Measurements from ENCODE around the gene HSPA1L. TPM values are rescaled to one million over a fixed set of nuclear protein-coding genes. Genes with fewer than 3 reads are reported as not detected.

Gene HSPA1L
- total RNA-seq, 1 donor from 2014 or later = 0.46 TPM

GRCh38 chr6:31837369-31838113 lies 22.5 kb upstream of the HSPA1L start:
- Histone ChIP-seq H3K27me3 (ENCODE audit: control insufficient read depth, insufficient read depth, low read length) (no peaks in the 10 kb centered on the region), H3K36me3 (ENCODE audit: control insufficient read depth, insufficient read depth, low read length) (peaks cover 2% of the 10 kb centered on the region), H3K4me3 (ENCODE audit: low read depth, low read length) (peak overlapping the region; percentile 99)
- DNase-seq (ENCODE audit: low read depth) = no peak
- no peak for TF ChIP-seq CTCF (IDR thresholded peaks at IDR 0.05; ENCODE audit: insufficient read depth, low read length, poor library complexity, severe bottlenecking)

- peak overlapping the region; percentile 99 for H3K4me3 ChIP-seq (ENCODE audit: low read depth, low read length)
- no peak for DNase-seq (ENCODE audit: low read depth)
- TF ChIP-seq CTCF (IDR thresholded peaks at IDR 0.05; ENCODE audit: insufficient read depth, low read length, poor library complexity, severe bottlenecking) = no peak
- H3K36me3 ChIP-seq (ENCODE audit: control insufficient read depth, insufficient read depth, low read length) = peaks cover 2% of the 10 kb centered on the region
- no peaks in the 10 kb centered on the region for H3K27me3 ChIP-seq (ENCODE audit: control insufficient read depth, insufficient read depth, low read length)
Observed at GRCh38 chr6:31836474-31837368, 21.6 kb upstream of the HSPA1L start.

- peak overlapping the region; percentile 99 for H3K4me3 ChIP-seq (ENCODE audit: low read depth, low read length)
- TF ChIP-seq CTCF (IDR thresholded peaks at IDR 0.05; ENCODE audit: insufficient read depth, low read length, poor library complexity, severe bottlenecking) = no peak
- DNase-seq (ENCODE audit: low read depth) = no peak
- H3K27me3 ChIP-seq (ENCODE audit: control insufficient read depth, insufficient read depth, low read length) = no peaks in the 10 kb centered on the region
- H3K36me3 ChIP-seq (ENCODE audit: control insufficient read depth, insufficient read depth, low read length) = peaks cover 2% of the 10 kb centered on the region
Observed at GRCh38 chr6:31836047-31836473, 21.0 kb upstream of the HSPA1L start.

- H3K27me3 ChIP-seq (ENCODE audit: control insufficient read depth, insufficient read depth, low read length) = no peaks in the 10 kb centered on the region
- peak overlapping the region; percentile 99 for H3K4me3 ChIP-seq (ENCODE audit: low read depth, low read length)
- H3K36me3 ChIP-seq (ENCODE audit: control insufficient read depth, insufficient read depth, low read length) = no peaks in the 10 kb centered on the region
- no peak for TF ChIP-seq CTCF (IDR thresholded peaks at IDR 0.05; ENCODE audit: insufficient read depth, low read length, poor library complexity, severe bottlenecking)
- no peak for DNase-seq (ENCODE audit: low read depth)
Observed at GRCh38 chr6:31834367-31835250, 19.5 kb upstream of the HSPA1L start.

- Histone ChIP-seq H3K36me3 (ENCODE audit: control insufficient read depth, insufficient read depth, low read length) (no peaks in the 10 kb centered on the region), H3K27me3 (ENCODE audit: control insufficient read depth, insufficient read depth, low read length) (no peaks in the 10 kb centered on the region), H3K4me3 (ENCODE audit: low read depth, low read length) (peak overlapping the region; percentile 88)
- DNase-seq (ENCODE audit: low read depth) = no peak
- TF ChIP-seq CTCF (IDR thresholded peaks at IDR 0.05; ENCODE audit: insufficient read depth, low read length, poor library complexity, severe bottlenecking) = no peak
Observed at GRCh38 chr6:31831350-31832215, 16.5 kb upstream of the HSPA1L start.
